GM19351 (cell line): ENCODE measurements around the gene PCF11.

Experiments used
- ATAC-seq: cut with Tn5 transposase; IDR thresholded peaks from one replicate; pipeline ENCODE4 v1.9.1; 2021; ENCODE audit warnings: mild to moderate bottlenecking, moderate library complexity; ENCODE audit not compliant: unreplicated experiment

The PCF11 gene

GRCh38 chr11:83151274-83151977 is 5.5 kb upstream of the PCF11 start:
- no peak for ATAC-seq

- no peak for ATAC-seq
These were observed 4.7 kb upstream of the PCF11 start for GRCh38 chr11:83152264-83152663.

GRCh38 chr11:83153764-83154163 is 3.2 kb upstream of the PCF11 start:
- no peak for ATAC-seq

- peak; percentile 91 for ATAC-seq
These were observed 561 bp upstream of the PCF11 start for GRCh38 chr11:83156144-83156995.

GRCh38 chr11:83157594-83158356 is 844 bp downstream of the PCF11 start:
- no peak for ATAC-seq

GRCh38 chr11:83158357-83158786 is 1.4 kb downstream of the PCF11 start:
- no peak for ATAC-seq

GRCh38 chr11:83158965-83159901 is 2.3 kb downstream of the PCF11 start:
- no peak for ATAC-seq

- no peak for ATAC-seq
These were observed 3.3 kb downstream of the PCF11 start for GRCh38 chr11:83159902-83160865.

GRCh38 chr11:83161610-83162199 is 4.8 kb downstream of the PCF11 start:
- ATAC-seq = no peak

GRCh38 chr11:83162377-83162776 is 5.4 kb downstream of the PCF11 start:
- ATAC-seq = peak; percentile 67

- no peak for ATAC-seq
These were observed 9.4 kb downstream of the PCF11 start for GRCh38 chr11:83166193-83166866.

- ATAC-seq = no peak
These were observed 11.8 kb downstream of the PCF11 start for GRCh38 chr11:83168756-83169155.

GRCh38 chr11:83170865-83171264 is 13.9 kb downstream of the PCF11 start:
- ATAC-seq = no peak

GRCh38 chr11:83172551-83172950 is 15.6 kb downstream of the PCF11 start:
- no peak for ATAC-seq

GRCh38 chr11:83174008-83174407 is 17.1 kb downstream of the PCF11 start:
- peak; percentile 43 for ATAC-seq

GRCh38 chr11:83175815-83176214 is 18.9 kb downstream of the PCF11 start:
- no peak for ATAC-seq

GRCh38 chr11:83181815-83182214 is 24.9 kb downstream of the PCF11 start:
- ATAC-seq = no peak

- ATAC-seq = no peak
These were observed 28.8 kb downstream of the PCF11 start for GRCh38 chr11:83185767-83186166.
